Neural progenitor cell (in vitro differentiated cells): ENCODE data around the gene LMTK2.

Experiments
- CTCF ChIP-seq: fragments of 200-600 bp; sonication (generic); IDR thresholded peaks from 2 replicates; pipeline ENCODE4 v1.5.1; 2017; ENCODE audit warnings: antibody characterized with exemption, mild to moderate bottlenecking
- EZH2 ChIP-seq: fragments of 200-600 bp; sonication (generic); IDR thresholded peaks from 2 replicates; pipeline ENCODE4 v1.6.1; 2017; ENCODE audit warnings: antibody characterized with exemption, mild to moderate bottlenecking, moderate library complexity

GRCh38 chr7:98171449-98171848 is 64.8 kb downstream of the LMTK2 start:
- TF ChIP-seq CTCF (no peak), EZH2 (no peak)
